ENCODE measurements around the gene ULBP2.

DNA sequence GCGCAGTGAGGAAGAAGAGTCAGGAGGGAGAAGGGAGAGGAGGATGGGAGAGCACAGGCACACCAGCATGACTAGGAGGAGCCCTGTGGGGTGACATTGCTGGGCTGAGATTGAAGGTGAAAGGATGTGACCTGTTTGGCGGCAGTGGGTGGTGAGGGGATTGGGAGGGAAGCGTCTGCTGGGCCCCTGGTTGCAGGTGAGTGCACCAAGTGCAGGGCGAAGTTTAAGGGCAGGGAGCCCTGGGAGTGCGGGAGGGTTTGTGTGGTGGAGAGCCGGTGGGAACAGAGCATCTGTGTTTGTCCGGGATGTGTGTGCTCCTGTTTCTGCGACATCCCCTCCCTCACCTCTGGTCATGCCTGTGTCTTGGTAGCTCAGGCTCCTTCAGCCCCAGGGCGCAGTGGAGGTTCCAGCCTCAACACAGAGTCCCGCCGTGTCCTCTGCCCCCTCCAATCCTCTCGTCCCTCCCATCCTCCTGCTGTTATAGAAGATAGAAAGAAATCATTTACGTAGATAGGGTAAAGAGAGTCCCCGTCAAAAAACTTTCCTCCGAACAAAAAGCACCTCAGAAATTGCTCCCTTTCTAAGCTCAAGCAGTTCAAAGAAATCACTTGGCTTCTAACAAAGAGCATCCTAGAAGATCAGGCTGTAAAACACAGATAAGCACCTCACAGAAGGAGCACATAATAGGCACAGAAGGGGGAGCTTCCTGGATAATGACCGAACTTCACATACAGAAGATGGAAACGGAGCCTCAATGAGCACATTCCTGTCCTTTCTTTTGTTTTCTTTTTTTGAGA, 46.9 kb downstream of the ULBP2 start:
- TF ChIP-seq, protein P1, sequence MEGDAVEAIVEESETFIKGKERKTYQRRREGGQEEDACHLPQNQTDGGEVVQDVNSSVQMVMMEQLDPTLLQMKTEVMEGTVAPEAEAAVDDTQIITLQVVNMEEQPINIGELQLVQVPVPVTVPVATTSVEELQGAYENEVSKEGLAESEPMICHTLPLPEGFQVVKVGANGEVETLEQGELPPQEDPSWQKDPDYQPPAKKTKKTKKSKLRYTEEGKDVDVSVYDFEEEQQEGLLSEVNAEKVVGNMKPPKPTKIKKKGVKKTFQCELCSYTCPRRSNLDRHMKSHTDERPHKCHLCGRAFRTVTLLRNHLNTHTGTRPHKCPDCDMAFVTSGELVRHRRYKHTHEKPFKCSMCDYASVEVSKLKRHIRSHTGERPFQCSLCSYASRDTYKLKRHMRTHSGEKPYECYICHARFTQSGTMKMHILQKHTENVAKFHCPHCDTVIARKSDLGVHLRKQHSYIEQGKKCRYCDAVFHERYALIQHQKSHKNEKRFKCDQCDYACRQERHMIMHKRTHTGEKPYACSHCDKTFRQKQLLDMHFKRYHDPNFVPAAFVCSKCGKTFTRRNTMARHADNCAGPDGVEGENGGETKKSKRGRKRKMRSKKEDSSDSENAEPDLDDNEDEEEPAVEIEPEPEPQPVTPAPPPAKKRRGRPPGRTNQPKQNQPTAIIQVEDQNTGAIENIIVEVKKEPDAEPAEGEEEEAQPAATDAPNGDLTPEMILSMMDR (IDR thresholded peaks at IDR 0.05), result no peak
- no peak for TF ChIP-seq POLR2A (IDR thresholded peaks at IDR 0.05)
